Ishikawa (cell line): ENCODE measurements around the gene MTMR1.

ENCODE experiments used
- CEBPB ChIP-seq: IDR thresholded peaks from 2 replicates; pipeline ENCODE4 v1.6.1; 2012
- CREB1 ChIP-seq: IDR thresholded peaks from 2 replicates; pipeline ENCODE4 v1.6.1; 2012; ENCODE audit warnings: low read depth
- EGR1 ChIP-seq: IDR thresholded peaks from 2 replicates; pipeline ENCODE4 v1.6.1; 2012
- EP300 ChIP-seq: IDR thresholded peaks from 2 replicates; pipeline ENCODE4 v1.6.1; 2012; ENCODE audit warnings: borderline replicate concordance
- FOXM1 ChIP-seq: IDR thresholded peaks from 2 replicates; pipeline ENCODE4 v1.6.1; 2012; ENCODE audit warnings: low read depth, borderline replicate concordance
- MAX ChIP-seq: IDR thresholded peaks from 2 replicates; pipeline ENCODE4 v1.6.1; 2012
- NFIC ChIP-seq: IDR thresholded peaks from 2 replicates; pipeline ENCODE4 v1.6.1; 2012
- RAD21 ChIP-seq: IDR thresholded peaks from 2 replicates; pipeline ENCODE4 v1.6.1; 2012; ENCODE audit warnings: low read depth
- REST ChIP-seq: IDR thresholded peaks from 2 replicates; pipeline ENCODE4 v1.6.1; 2012; ENCODE audit warnings: low read depth, mild to moderate bottlenecking
- TAF1 ChIP-seq: IDR thresholded peaks from 2 replicates; pipeline ENCODE4 v1.6.1; 2012; ENCODE audit warnings: low read depth, mild to moderate bottlenecking
- TCF12 ChIP-seq: IDR thresholded peaks from 2 replicates; pipeline ENCODE4 v1.6.1; 2012; ENCODE audit warnings: low read depth
- TEAD4 ChIP-seq: IDR thresholded peaks from 2 replicates; pipeline ENCODE4 v1.6.1; 2012
- USF1 ChIP-seq: IDR thresholded peaks from 2 replicates; pipeline ENCODE4 v1.6.1; 2012
- YY1 ChIP-seq: IDR thresholded peaks from 2 replicates; pipeline ENCODE4 v1.6.1; 2012; ENCODE audit warnings: low read depth
- ZBTB7A ChIP-seq: IDR thresholded peaks from 2 replicates; pipeline ENCODE4 v1.6.1; 2012; ENCODE audit warnings: low read depth

MTMR1 gene

GRCh38 chrX:150761176-150761818, 68.1 kb downstream of the MTMR1 start:
- TF ChIP-seq RAD21 (no peak), TCF12 (no peak), REST (no peak), CEBPB (no peak), NFIC (no peak), FOXM1 (no peak), EGR1 (no peak), TEAD4 (no peak), MAX (no peak), TAF1 (no peak), EP300 (no peak), ZBTB7A (no peak), CREB1 (no peak), USF1 (no peak), YY1 (no peak)

GRCh38 chrX:150761819-150762216, 68.6 kb downstream of the MTMR1 start:
- TF ChIP-seq EP300 (no peak), NFIC (no peak), TAF1 (no peak), ZBTB7A (no peak), CEBPB (no peak), REST (no peak), FOXM1 (no peak), RAD21 (no peak), MAX (no peak), TCF12 (no peak), YY1 (no peak), TEAD4 (no peak), CREB1 (no peak)

GRCh38 chrX:150762258-150763165, 69.3 kb downstream of the MTMR1 start:
- TF ChIP-seq CREB1 = no peak
- TF ChIP-seq NFIC = no peak
- TF ChIP-seq MAX = no peak
- no peak for TF ChIP-seq TEAD4
- TF ChIP-seq REST = no peak
- TF ChIP-seq EP300 = no peak
- TF ChIP-seq TAF1 = no peak
- no peak for TF ChIP-seq RAD21
- TF ChIP-seq YY1 = no peak
- no peak for TF ChIP-seq FOXM1
- no peak for TF ChIP-seq USF1
- no peak for TF ChIP-seq TCF12
- no peak for TF ChIP-seq EGR1
- TF ChIP-seq CEBPB = no peak
- no peak for TF ChIP-seq ZBTB7A
